ENCODE measurements around the gene TRMT6.

The TRMT6 gene

GRCh38 chr20:5933802-5934436 is 16.4 kb downstream of the TRMT6 start:
- peak; percentile 32 for TF ChIP-seq CTCF (conservative IDR thresholded peaks at IDR 0.05; ENCODE audit: low read depth, low read length)
- no peak overlapping the region for H3K4me3 ChIP-seq (ENCODE audit: low read length)
- DNase-seq (ENCODE audit: low read depth): no peak

GRCh38 chr20:5932796-5933195 is 17.5 kb downstream of the TRMT6 start:
- no peak for DNase-seq (ENCODE audit: low read depth)
- no peak for TF ChIP-seq CTCF (conservative IDR thresholded peaks at IDR 0.05; ENCODE audit: low read depth, low read length)
- H3K4me3 ChIP-seq (ENCODE audit: low read length): no peak overlapping the region

GRCh38 chr20:5931411-5931810 is 18.9 kb downstream of the TRMT6 start:
- no peak overlapping the region for H3K4me3 ChIP-seq (ENCODE audit: low read length)
- TF ChIP-seq CTCF (conservative IDR thresholded peaks at IDR 0.05; ENCODE audit: low read depth, low read length): no peak
- DNase-seq (ENCODE audit: low read depth): no peak

GRCh38 chr20:5928836-5929715 is 21.3 kb downstream of the TRMT6 start:
- no peak overlapping the region for H3K4me3 ChIP-seq (ENCODE audit: low read length)
- DNase-seq (ENCODE audit: low read depth): no peak
- TF ChIP-seq CTCF (conservative IDR thresholded peaks at IDR 0.05; ENCODE audit: low read depth, low read length): no peak

- no peak for DNase-seq (ENCODE audit: low read depth)
- no peak overlapping the region for H3K4me3 ChIP-seq (ENCODE audit: low read length)
- no peak for TF ChIP-seq CTCF (conservative IDR thresholded peaks at IDR 0.05; ENCODE audit: low read depth, low read length)
These were observed 22.4 kb downstream of the TRMT6 start for GRCh38 chr20:5927749-5928462.

- H3K4me3 ChIP-seq (ENCODE audit: low read length): no peak overlapping the region
- no peak for DNase-seq (ENCODE audit: low read depth)
- no peak for TF ChIP-seq CTCF (conservative IDR thresholded peaks at IDR 0.05; ENCODE audit: low read depth, low read length)
These were observed 24.8 kb downstream of the TRMT6 start for GRCh38 chr20:5925551-5925950.
